GM18508 (cell line): ENCODE results near the gene IL1R1.

Experiments
- ATAC-seq: cut with Tn5 transposase; IDR thresholded peaks from one replicate; pipeline ENCODE4 v1.9.1; 2021; ENCODE audit warnings: moderate number of reproducible peaks; ENCODE audit not compliant: insufficient read depth, unreplicated experiment

The IL1R1 gene

GRCh38 chr2:102159295-102159694, 16.7 kb downstream of the IL1R1 start:
- no peak for ATAC-seq

GRCh38 chr2:102166189-102166845, 23.8 kb downstream of the IL1R1 start:
- no peak for ATAC-seq

DNA sequence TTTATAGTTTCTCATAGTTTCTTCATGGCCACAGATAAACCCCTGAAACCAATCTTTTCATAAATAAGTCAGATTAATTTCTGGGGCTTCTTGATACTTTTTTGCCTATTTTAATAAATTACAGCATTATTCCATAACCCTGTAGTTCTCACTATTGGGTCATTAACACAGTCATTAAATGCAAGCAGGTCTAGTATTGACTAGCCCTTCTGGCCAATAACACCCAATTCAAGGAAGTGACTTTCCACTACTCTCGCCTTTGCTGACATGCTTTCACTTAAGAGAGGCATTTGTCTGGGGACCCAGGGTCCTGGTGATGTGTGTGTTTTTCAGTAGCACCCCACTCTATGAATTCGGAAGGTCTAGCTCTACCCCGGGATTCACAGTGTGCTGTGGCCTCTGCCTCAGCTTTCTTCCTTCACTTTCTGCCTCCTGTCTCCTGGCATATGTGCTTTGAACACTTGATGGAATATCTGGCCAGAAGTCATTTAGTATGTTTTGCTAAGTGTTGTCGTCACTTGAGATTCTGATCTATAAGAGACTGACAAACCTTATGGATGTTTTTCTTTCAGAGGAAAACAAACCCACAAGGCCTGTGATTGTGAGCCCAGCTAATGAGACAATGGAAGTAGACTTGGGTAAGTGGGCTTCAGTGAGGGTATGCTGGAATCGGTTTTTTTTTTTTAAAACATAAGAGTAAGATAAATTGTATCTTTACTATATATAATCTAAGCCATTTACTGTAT, 25.7 kb downstream of the IL1R1 start:
- no peak for ATAC-seq

- ATAC-seq, result no peak
Measured at GRCh38 chr2:102171946-102172345, 29.4 kb downstream of the IL1R1 start.

GRCh38 chr2:102172745-102173144, 30.2 kb downstream of the IL1R1 start:
- no peak for ATAC-seq

- ATAC-seq, result no peak
Measured at GRCh38 chr2:102176172-102176571, 33.6 kb downstream of the IL1R1 start.

GRCh38 chr2:102177814-102178478, 35.4 kb downstream of the IL1R1 start:
- ATAC-seq, result no peak

DNA sequence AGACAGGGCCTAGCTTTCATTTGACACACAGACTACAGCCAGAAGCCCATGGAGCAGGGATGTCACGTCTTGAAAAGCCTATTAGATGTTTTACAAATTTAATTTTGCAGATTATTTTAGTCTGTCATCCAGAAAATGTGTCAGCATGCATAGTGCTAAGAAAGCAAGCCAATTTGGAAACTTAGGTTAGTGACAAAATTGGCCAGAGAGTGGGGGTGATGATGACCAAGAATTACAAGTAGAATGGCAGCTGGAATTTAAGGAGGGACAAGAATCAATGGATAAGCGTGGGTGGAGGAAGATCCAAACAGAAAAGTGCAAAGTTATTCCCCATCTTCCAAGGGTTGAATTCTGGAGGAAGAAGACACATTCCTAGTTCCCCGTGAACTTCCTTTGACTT, 36.5 kb downstream of the IL1R1 start:
- ATAC-seq, result no peak

DNA sequence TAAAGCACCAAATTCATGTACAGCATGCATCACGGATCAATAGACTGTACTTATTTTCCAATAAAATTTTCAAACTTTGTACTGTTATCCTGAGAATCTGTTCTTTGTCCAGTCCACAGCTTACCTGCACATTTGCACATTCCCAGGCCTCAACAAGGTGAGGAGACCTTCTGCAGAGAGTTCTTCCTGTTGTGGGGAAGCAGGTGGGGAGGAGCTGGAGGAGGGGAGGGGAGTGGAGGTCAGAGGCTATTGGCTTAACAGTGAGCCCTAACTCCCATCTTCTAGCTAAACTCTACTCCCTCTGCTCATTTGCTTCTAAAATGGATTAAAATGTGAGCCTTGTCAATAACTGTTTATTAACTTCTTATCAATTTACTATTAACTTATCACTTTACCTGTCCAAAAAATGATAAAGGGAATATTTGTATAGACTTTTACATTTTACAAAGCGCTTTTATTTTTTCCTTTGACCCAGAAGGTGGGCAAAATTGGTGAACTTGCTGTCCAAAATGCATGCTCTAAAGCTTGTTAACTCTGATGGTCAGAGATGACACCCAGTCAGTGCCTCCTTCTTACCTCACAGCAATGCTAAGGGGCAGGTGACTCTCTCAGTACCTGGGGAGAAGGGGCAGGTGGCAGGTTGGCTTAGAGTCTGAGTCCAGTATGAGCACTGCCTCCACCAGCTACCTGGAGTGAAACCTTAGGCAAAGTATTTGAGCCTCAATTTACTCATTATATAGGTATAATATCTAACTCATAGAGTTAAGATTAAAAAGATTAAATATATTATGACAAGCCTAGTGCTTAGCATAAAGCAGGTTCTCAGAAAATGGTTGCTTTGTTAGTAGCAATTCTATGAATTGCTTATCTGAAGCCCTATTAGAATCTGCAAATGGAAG, 37.5 kb downstream of the IL1R1 start:
- no peak for ATAC-seq

GRCh38 chr2:102180687-102180999, 38.1 kb downstream of the IL1R1 start:
- no peak for ATAC-seq

DNA sequence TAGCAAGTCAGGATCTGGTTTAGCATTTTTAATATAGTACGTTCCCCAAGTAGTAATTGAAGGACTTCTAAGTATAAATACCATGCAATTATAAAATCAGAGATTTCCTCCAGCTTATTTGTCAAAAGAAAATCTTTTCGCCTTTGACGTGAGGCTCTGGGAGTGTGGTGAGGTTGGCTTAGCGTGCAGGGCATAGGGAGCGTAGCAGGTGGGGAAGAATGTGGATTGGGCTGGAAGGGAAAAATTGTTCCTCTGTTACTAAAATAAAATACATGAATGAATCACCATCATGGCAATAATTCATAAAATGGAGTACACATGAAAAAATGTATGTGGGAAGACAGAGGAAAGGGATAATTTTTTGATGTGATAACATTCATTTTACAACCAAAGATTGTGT, 38.8 kb downstream of the IL1R1 start:
- no peak for ATAC-seq

GRCh38 chr2:102181919-102182635, 39.5 kb downstream of the IL1R1 start:
- no peak for ATAC-seq

- no peak for ATAC-seq
Measured at GRCh38 chr2:102184018-102184417, 41.5 kb downstream of the IL1R1 start.

GRCh38 chr2:102184568-102184967, 42.0 kb downstream of the IL1R1 start:
- no peak for ATAC-seq

- no peak for ATAC-seq
Measured at GRCh38 chr2:102185347-102185746, 42.8 kb downstream of the IL1R1 start.

DNA sequence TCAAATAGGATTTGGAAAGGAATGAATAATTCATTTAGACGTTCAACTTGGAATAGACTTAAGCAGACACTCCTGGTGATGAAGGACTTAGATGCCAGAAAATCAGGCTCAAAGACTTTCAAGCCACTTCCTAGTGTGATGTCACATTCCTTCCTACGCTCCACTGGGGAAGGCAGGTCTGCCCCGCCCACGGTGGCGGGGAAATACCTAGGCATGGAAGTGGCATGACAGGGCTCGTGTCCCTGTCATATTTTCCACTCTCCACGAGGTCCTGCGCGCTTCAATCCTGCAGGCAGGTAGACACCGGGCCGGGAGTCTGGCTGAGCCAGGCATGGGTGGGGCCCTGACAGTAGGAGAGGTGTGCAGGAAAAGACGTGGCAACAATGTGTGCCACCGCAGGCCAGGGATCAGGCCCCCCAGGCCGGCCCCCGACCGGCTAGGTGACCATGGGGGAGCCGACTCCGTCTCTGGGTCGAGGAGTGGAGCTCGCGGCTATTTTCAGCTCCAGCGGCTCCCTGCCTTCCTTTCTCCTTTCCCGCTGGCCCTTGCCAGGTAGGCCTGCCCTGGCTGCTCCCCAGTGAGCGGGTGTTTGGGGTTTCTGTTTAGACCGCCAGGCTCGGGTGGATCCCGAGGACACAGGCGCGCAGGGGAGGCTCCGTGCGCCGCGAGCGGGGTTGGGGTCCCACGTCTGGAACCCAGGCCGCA, 44.4 kb downstream of the IL1R1 start, which contains the start of gene IL1RL2:
Gene IL1RL2, plus strand, starts transcription at position 233 of the 705 bp plus-strand sequence. CDS start 845 bp downstream, outside the sequence.
- ATAC-seq, result no peak

GRCh38 chr2:102187496-102188150, 45.1 kb downstream of the IL1R1 start:
- no peak for ATAC-seq

DNA sequence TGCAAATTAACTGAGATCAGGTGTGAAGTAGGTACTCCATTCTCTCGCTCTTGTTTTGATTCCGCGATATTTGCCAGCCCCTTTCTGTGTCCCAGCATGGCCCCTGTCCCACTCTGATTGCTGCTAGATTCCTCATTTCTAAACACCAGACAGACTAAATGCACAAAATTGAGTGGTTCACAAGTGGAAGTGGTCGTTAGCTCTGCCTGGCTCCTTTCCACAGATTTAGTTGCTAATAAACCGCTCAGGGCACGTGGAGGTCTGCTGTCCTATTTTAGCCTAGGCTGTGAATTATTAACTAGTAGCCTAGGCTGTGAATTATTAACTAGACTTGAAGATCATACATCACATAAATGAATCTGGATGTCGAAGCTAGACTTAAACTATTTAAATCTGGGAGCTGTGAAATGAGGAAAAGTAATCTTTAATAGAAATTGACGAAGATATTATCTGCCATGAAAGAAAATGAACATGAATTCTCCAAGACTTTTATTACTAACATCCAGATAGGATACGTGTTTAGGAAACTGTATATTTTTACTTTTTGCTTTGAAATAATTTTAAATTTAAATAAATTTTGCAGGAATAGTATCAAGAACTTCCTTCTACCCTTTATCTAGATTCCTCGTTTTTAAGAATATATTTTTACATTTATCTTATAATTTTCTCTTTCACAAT, 48.0 kb downstream of the IL1R1 start:
- no peak for ATAC-seq
